ENCODE measurements around the gene SCN4B. TPM values are rescaled to one million over a fixed set of nuclear protein-coding genes. Genes with fewer than 3 reads are reported as not detected.

The SCN4B gene
- total and polyA plus RNA-seq, 2 of the 8 experiments (the other 6 are each of a cell fraction or from before 2014, with no cell fraction given), result 2.8 to 4.9 TPM

- no peak overlapping the region for H3K27ac ChIP-seq (ENCODE audit: low read depth, low read length)
- no peaks in the 10 kb centered on the region for H3K79me1 ChIP-seq (ENCODE audit: low read depth, low read length)
- H3K18ac ChIP-seq (ENCODE audit: extremely low read depth, low read length), result no peak overlapping the region
- no peaks in the 10 kb centered on the region for H3K9me3 ChIP-seq (ENCODE audit: insufficient read depth in 2 of 2, low read depth in 1 of 2, low read length in 1 of 2)
- H2AFZ ChIP-seq (ENCODE audit: low read length), result no peak overlapping the region
- H2AK5ac ChIP-seq (ENCODE audit: low read depth, low read length), result no peak overlapping the region
- no peak overlapping the region for H4K91ac ChIP-seq (replicated peaks; ENCODE audit: insufficient read length, low read length)
- 49% methylated on average over 6 of the region's 6 CpGs; no CpG with 5 or more reads in 1 of the 2 experiments for WGBS, 2 experiments (ENCODE audit: extremely low coverage in 1 of 2, insufficient coverage in 1 of 2, insufficient read length in 1 of 2, insufficient replicate concordance in 2 of 2, low coverage in 1 of 2, low lambda C conversion rate in 2 of 2, missing lambda C conversion rate in 1 of 2)
- no peak overlapping the region for H4K5ac ChIP-seq (ENCODE audit: insufficient read length, low read depth, low read length)
- H3K4ac ChIP-seq (replicated peaks; ENCODE audit: insufficient read length, low read depth, low read length), result no peak overlapping the region
- H2BK5ac ChIP-seq (ENCODE audit: low read depth, low read length), result no peak overlapping the region
- ChIA-PET CTCF (ENCODE audit: partially characterized antibody) (interaction anchor here (1.2 to 12.7 kb wide), 9 partner anchors 10 to 328 kb away, joined by 3 to 245 read pairs (median 10); partner anchors contain the start of gene SCN4B), POLR2A (ENCODE audit: partially characterized antibody) (no interaction called here)
- H3K23ac ChIP-seq (ENCODE audit: insufficient read length), result no peak overlapping the region
- no peaks in the 10 kb centered on the region for H3K23me2 ChIP-seq (ENCODE audit: low read depth, low read length)
- H4K8ac ChIP-seq (ENCODE audit: extremely low read depth, insufficient read depth, low read length), result no peak overlapping the region
- H4K20me1 ChIP-seq (replicated peaks in 1 of 2; ENCODE audit: control insufficient read depth in 1 of 2, insufficient read depth in 2 of 2, low read length in 2 of 2), result peaks cover 0 to 3% of the 10 kb centered on the region in 2 experiments
- DNase-seq (ENCODE audit: low read depth in 1 of 2, low spot score in 2 of 2), result no peak
- peak overlapping the region in 1 of 4 experiments; percentile 15; a peak in 1 of 8 replicates for H3K4me3 ChIP-seq (ENCODE audit: extremely low read depth in 1 of 4, insufficient read depth in 2 of 4, low read depth in 3 of 4, low read length in 4 of 4)
- H3K36me3 ChIP-seq (ENCODE audit: control insufficient read depth in 2 of 4, insufficient read depth in 4 of 4, low read length in 3 of 4), result no peaks in the 10 kb centered on the region
- no peak overlapping the region for H2BK15ac ChIP-seq (ENCODE audit: low read length)
- H2BK120ac ChIP-seq (replicated peaks; ENCODE audit: low read depth, low read length), result no peak overlapping the region
- 0 out of 2 replicates have a peak, but pooled peaks have one; percentile 15 for TF ChIP-seq CEBPB (IDR thresholded peaks at IDR 0.05; ENCODE audit: low read depth, low read length)
- no peak for TF ChIP-seq RBBP5 (IDR thresholded peaks at IDR 0.05; ENCODE audit: borderline replicate concordance, low read depth, low read length)
- H3K9ac ChIP-seq (replicated peaks in 1 of 4; ENCODE audit: extremely low read depth in 1 of 4, low read depth in 3 of 4, low read length in 3 of 4), result no peak overlapping the region
- H3K4me1 ChIP-seq (replicated peaks in 1 of 4; ENCODE audit: control insufficient read depth in 3 of 4, insufficient read depth in 4 of 4, low read length in 3 of 4), result peaks cover 0 to 7% (median 2%) of the 10 kb centered on the region in 4 experiments; a peak in 2 of 7 replicates
- peak overlapping the region in 1 of 2 experiments; percentile 41; a peak in 2 of 4 replicates for H3K4me2 ChIP-seq (ENCODE audit: insufficient read depth in 1 of 2, low read depth in 2 of 2, low read length in 2 of 2)
- no peaks in the 10 kb centered on the region for H3K79me2 ChIP-seq (ENCODE audit: control insufficient read depth in 1 of 2, insufficient read depth in 2 of 2, low read length in 2 of 2)
- no peak overlapping the region for H3K14ac ChIP-seq (ENCODE audit: insufficient read length)
- peaks cover 0 to 25% (median 11%) of the 10 kb centered on the region in 4 experiments; a peak in 6 of 7 replicates for H3K27me3 ChIP-seq (replicated peaks in 1 of 4; ENCODE audit: control insufficient read depth in 3 of 4, extremely low read depth in 1 of 4, insufficient read depth in 3 of 4, low read length in 3 of 4)
- no peak overlapping the region for H2BK12ac ChIP-seq (ENCODE audit: low read depth, low read length)
- no peak overlapping the region for H3K56ac ChIP-seq (replicated peaks; ENCODE audit: insufficient read length, low read depth, low read length)
- no peak overlapping the region for H2BK20ac ChIP-seq (ENCODE audit: low read length)
- FAIRE-seq, result no peak
Measured at GRCh38 chr11:118142809-118143208, 9.8 kb downstream of the SCN4B start.

Measured in H1 (cell line).